GM12873 (cell line): ENCODE measurements around the gene TMEM214.

Source experiments
- CTCF ChIP-seq: IDR thresholded peaks from 2 replicates; pipeline ENCODE4 v1.5.1; 2012; ENCODE audit warnings: low read depth, mild to moderate bottlenecking, moderate library complexity, low read length, control low read depth; ENCODE audit not compliant: insufficient read depth; ENCODE audit errors: missing control alignments

TMEM214 gene

DNA sequence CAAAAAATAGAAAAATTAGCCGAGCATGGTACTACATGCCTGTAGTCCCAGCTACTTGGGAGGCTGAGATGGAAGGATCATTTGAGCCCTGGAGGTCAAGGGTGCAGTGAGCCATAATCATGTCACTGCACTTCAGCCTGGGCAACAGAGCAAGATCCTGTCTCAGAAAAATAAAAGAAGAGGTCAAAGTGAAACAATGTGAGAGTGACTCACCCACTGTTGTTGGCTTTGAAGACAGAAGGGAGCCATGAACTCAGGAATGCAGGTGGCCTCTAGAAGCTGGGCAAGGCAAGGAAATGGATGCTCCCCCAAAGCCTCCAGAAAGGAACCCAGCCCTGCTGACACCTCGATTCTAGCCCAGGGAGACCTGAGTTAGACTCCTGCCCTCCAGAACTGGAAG lies 3.7 kb upstream of the TMEM214 start:
- TF ChIP-seq CTCF = no peak

- no peak for TF ChIP-seq CTCF
These were observed 588 bp downstream of the TMEM214 start for GRCh38 chr2:27033253-27033852.

DNA sequence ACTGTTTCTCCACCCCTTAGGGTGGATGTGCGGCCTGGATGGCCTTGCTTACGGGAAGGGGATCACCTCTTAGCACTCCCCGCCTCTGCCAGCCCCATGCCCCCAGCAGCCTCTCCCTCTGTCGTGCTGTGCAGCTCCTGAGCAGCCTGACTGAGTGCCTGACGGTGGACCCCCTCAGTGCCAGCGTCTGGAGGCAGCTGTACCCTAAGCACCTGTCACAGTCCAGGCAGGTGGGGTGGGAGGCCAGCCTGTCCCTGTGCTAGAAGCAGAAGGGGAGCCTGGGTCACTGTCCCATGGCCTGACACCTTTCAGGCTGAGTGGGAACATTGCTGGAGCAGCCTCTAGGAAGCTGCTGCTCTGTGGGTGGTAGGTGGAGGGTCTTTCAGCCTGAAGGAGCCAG lies 5.2 kb downstream of the TMEM214 start:
- no peak for TF ChIP-seq CTCF

GRCh38 chr2:27038631-27039339 lies 6.0 kb downstream of the TMEM214 start:
- TF ChIP-seq CTCF = no peak

DNA sequence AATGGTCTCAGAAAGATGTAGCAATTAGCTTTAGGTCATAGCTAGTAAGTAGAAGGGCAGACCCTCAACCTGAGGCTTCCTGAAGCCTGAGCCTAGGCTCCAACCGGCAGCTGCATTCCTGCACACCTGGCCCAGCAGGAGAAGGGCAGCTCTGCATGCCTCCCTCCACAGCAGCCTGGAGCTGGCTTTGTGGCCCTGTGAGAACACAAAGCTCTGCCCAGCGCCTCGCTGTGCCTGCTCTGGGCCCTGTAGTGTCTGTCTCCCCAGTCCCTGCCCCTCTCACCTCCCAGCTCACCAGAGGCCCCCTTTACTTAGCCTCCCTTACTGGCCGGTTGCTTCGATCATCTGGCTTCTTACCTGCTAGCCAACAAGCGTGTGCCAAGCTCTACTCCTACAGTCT lies 6.7 kb downstream of the TMEM214 start:
- no peak for TF ChIP-seq CTCF

DNA sequence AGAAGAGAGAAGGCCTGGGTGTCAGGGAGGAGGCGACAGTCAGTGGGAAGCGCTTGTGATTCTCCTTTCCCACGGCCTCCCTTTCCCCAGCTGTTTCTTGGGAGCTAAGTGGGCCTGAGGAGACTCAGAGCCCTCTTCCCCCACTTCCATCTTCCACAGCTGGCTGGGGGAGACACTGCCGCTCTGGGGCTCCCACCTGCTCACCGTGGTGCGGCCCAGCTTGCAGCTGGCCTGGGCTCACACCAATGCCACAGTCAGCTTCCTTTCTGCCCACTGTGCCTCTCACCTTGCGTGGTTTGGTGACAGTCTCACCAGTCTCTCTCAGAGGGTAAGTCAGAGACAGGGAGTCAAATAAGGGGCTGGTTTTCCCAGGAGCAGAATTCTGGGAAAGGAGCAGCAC lies 7.1 kb downstream of the TMEM214 start:
- TF ChIP-seq CTCF = no peak

- no peak for TF ChIP-seq CTCF
These were observed 7.5 kb downstream of the TMEM214 start for GRCh38 chr2:27040282-27040681.
